COR-L47 (cell line): ENCODE measurements around the gene NKD1.
A peak's percentile ranks its signal among the peaks of the same experiment; 100 is the strongest.

Experiments used
- DNase-seq: peaks from one replicate; lab custom pipeline; 2025; lab: John Stamatoyannopoulos, UW

Gene NKD1

GRCh38 chr16:50580180-50580798, 32.1 kb downstream of the NKD1 start:
- DNase-seq = no peak

GRCh38 chr16:50581845-50582244, 33.6 kb downstream of the NKD1 start:
- DNase-seq = no peak

GRCh38 chr16:50583211-50583610, 35.0 kb downstream of the NKD1 start:
- DNase-seq = no peak

GRCh38 chr16:50584033-50584722, 36.0 kb downstream of the NKD1 start:
- no peak for DNase-seq

GRCh38 chr16:50585331-50585776, 37.2 kb downstream of the NKD1 start:
- no peak for DNase-seq

- DNase-seq = no peak
Measured at GRCh38 chr16:50587543-50587942, 39.3 kb downstream of the NKD1 start.

- DNase-seq = no peak
Measured at GRCh38 chr16:50588276-50588675, 40.1 kb downstream of the NKD1 start.

GRCh38 chr16:50591209-50591608, 43.0 kb downstream of the NKD1 start:
- no peak for DNase-seq

- peak; percentile 16 for DNase-seq
Measured at GRCh38 chr16:50591800-50592771, 43.9 kb downstream of the NKD1 start.

GRCh38 chr16:50592996-50593395, 44.8 kb downstream of the NKD1 start:
- no peak for DNase-seq

GRCh38 chr16:50593410-50594150, 45.4 kb downstream of the NKD1 start:
- DNase-seq = no peak

GRCh38 chr16:50594308-50595260, 46.4 kb downstream of the NKD1 start:
- DNase-seq = no peak

GRCh38 chr16:50595859-50596258, 47.7 kb downstream of the NKD1 start:
- no peak for DNase-seq

GRCh38 chr16:50596762-50597450, 48.7 kb downstream of the NKD1 start:
- DNase-seq = no peak

- DNase-seq = no peak
Measured at GRCh38 chr16:50597563-50598255, 49.5 kb downstream of the NKD1 start.

GRCh38 chr16:50598256-50598894, 50.2 kb downstream of the NKD1 start:
- no peak for DNase-seq

- no peak for DNase-seq
Measured at GRCh38 chr16:50598936-50599361, 50.8 kb downstream of the NKD1 start.

GRCh38 chr16:50599494-50599893, 51.3 kb downstream of the NKD1 start:
- DNase-seq = no peak
